Spleen (tissue), 11 donors: ENCODE results near the gene THSD4. TPM values are rescaled to one million over a fixed set of nuclear protein-coding genes. Genes with fewer than 3 reads are reported as not detected.

ENCODE experiments used
- DNase-seq: peaks from one replicate; pipeline ENCODE4 v3.0.0-alpha.2; 2020
- H3K27ac ChIP-seq, 8 donors: fragments of 200-600 bp; sonication (generic) in 7 of 8; 1 replicate in 4 of 8; 2 replicates in 4 of 8; pipeline versions ENCODE4 v1.5.0 to v1.8.0; 2016 to 2021; ENCODE audit warnings: inconsistent platforms in 4 of 8, mild to moderate bottlenecking in 4 of 8, moderate library complexity in 1 of 8
- H3K27me3 ChIP-seq, 7 donors: fragments of 200-600 bp; sonication (generic) in 6 of 7; replicated peaks in 1 of 7; 1 replicate in 4 of 7; 2 replicates in 3 of 7; pipeline versions ENCODE4 v1.5.0 to v1.8.0; 2016 to 2021; ENCODE audit warnings: inconsistent platforms in 3 of 7, mild to moderate bottlenecking in 1 of 7
- H3K36me3 ChIP-seq, 6 donors: fragments of 200-600 bp; sonication (generic) in 5 of 6; 1 replicate in 4 of 6; 2 replicates in 2 of 6; pipeline versions ENCODE4 v1.5.0 to v1.8.0; 2016 to 2021; ENCODE audit warnings: inconsistent platforms in 2 of 6
- H3K4me1 ChIP-seq, 6 donors: fragments of 200-600 bp; sonication (generic) in 5 of 6; 1 replicate in 3 of 6; 2 replicates in 3 of 6; pipeline versions ENCODE4 v1.5.0 to v1.8.0; 2016 to 2021; ENCODE audit warnings: inconsistent platforms in 3 of 6
- H3K4me3 ChIP-seq, 8 donors: fragments of 200-600 bp; sonication (generic) in 7 of 8; 1 replicate in 4 of 8; 2 replicates in 4 of 8; pipeline versions ENCODE4 v1.5.0 to v1.8.0; 2016 to 2021; ENCODE audit warnings: inconsistent platforms in 4 of 8, mild to moderate bottlenecking in 4 of 8, moderate library complexity in 2 of 8
- H3K9me3 ChIP-seq, 8 donors: fragments of 200-600 bp; sonication (generic) in 7 of 8; 1 replicate in 4 of 8; 2 replicates in 4 of 8; pipeline versions ENCODE4 v1.5.0 to v1.8.0; 2016 to 2021; ENCODE audit warnings: inconsistent platforms in 4 of 8
- POLR2A ChIP-seq, 3 donors: fragments of 450-650 bp; IDR thresholded peaks; one replicate each; pipeline ENCODE4 v1.5.1; 2017; ENCODE audit warnings: antibody characterized with exemption in 3 of 3, mild to moderate bottlenecking in 1 of 3
- POLR2AphosphoS5 ChIP-seq, 3 donors: sonication (generic); formaldehyde crosslinking; IDR thresholded peaks; one replicate each; pipeline ENCODE4 v1.5.1; 2017; ENCODE audit warnings: antibody characterized with exemption in 3 of 3
- WGBS, 5 donors: extraction: QIAGEN DNeasy Blood & Tissue Kit in 3 of 5; methylation state at CpG; one replicate each; pipeline versions ENCODE4 v1.1.5 to v1.1.7; 2013 to 2018; 5-methylcytosine and 5-hydroxymethylcytosine counted together
- intact Hi-C: fragments of 100-400 bp; cut with DNase I; formaldehyde crosslinking; loops from one replicate; pipeline ENCODE4 v1.15.0; 2023; ENCODE audit warnings: low total_unique reads
- polyA plus RNA-seq, 3 donors: library from polyadenylated mRNA; stranded (reverse); fragments of 200-250 nt; gene quantifications; one replicate each; pipeline ENCODE4 v1.2.1, GENCODE V29; 2013
- total RNA-seq, 7 donors: library from RNA; depleted of rRNA in 3 of 7; stranded (reverse); fragments of >200 nt in 3 of 7; fragmentation: NEBNext Ultra II Directional in 4 of 7; extraction: Animal tissue kit (Norgen Biotek cat#: 25700) in 4 of 7; gene quantifications; one replicate each; pipeline versions ENCODE4 v1.1.0 to v1.2.1, GENCODE V29; 2016 to 2021
- TF ChIP-seq, protein P1 (sequence below), 11 experiments: fragments of 200-600 bp in 7 of 11; fragments of 450-650 bp in 4 of 11; sonication (generic) in 4 of 11; IDR thresholded peaks in 8 of 11; conservative IDR thresholded peaks in 3 of 11; 1 replicate in 7 of 11; 2 replicates in 4 of 11; pipeline versions ENCODE4 v1.4.0 to v1.8.0; 2016 to 2021; ENCODE audit warnings: antibody characterized with exemption in 11 of 11, inconsistent platforms in 4 of 11, mild to moderate bottlenecking in 1 of 11
- donor health status: healthy with polysubstance abuse.
- donor health status: DM: no; HTN: no; CAD: no; lungs with moderate emphysema.
- donor health status: DM: no; HTN: no; CAD: no.
- donor health status: Bipolar disorder and iron deficiency.
- donor health status: healthy.
- donor health status: DM: no; HTN: no; CAD: no.
- donor health status: DM: yes; HTN: yes; CAD: no.

The THSD4 gene
- total and polyA plus RNA-seq, 10 donors, result 0.29 to 11.3 (median 3.4) TPM

DNA sequence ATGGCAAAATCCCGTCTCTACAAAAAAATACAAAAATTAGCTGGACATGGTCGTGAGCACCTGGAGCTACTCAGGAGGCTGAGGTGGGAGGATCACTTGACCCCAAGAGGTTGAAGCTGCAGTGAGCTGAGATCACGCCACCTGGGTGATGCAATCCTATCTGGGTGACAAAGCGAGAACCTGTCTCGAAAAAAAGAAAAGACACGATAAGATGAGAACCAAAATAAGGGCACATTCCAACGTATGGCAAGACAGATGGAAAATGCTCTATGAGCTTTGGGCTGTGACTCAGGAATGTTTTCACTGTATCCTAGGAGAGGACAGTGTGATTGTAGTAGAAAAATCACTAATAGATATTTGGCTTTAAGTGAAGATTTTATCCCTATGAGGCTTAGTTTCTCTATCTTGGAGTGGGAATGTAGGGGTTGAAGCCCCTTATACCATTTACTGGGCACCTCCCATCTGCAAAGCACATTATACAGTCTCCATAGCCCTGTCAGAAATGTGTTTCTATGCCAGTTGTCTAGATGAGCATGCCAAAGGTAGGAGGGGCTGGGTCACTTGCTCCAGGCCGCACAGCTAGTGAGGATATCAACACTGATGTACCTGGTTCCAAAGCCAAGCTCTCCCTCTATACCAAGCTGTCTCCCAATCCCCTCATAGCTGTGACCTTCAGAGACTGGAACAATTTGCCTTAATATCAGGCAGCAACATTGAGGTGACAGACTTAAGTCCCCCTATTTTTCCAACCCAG is 641.5 kb downstream of the THSD4 start:
- intact Hi-C loops, result no loop called here
- no peak overlapping the region for H3K4me3 ChIP-seq
- TF ChIP-seq POLR2AphosphoS5 (IDR thresholded peaks at IDR 0.05) (no peak), POLR2A (IDR thresholded peaks at IDR 0.05) (no peak)
- TF ChIP-seq, protein P1, sequence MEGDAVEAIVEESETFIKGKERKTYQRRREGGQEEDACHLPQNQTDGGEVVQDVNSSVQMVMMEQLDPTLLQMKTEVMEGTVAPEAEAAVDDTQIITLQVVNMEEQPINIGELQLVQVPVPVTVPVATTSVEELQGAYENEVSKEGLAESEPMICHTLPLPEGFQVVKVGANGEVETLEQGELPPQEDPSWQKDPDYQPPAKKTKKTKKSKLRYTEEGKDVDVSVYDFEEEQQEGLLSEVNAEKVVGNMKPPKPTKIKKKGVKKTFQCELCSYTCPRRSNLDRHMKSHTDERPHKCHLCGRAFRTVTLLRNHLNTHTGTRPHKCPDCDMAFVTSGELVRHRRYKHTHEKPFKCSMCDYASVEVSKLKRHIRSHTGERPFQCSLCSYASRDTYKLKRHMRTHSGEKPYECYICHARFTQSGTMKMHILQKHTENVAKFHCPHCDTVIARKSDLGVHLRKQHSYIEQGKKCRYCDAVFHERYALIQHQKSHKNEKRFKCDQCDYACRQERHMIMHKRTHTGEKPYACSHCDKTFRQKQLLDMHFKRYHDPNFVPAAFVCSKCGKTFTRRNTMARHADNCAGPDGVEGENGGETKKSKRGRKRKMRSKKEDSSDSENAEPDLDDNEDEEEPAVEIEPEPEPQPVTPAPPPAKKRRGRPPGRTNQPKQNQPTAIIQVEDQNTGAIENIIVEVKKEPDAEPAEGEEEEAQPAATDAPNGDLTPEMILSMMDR (IDR thresholded peaks at IDR 0.05 in 8 of 11, conservative IDR thresholded peaks at IDR 0.05 in 3 of 11), result no peak
- 91 to 93% (median 92%) methylated on average over 8 of the region's 8 CpGs for WGBS, 5 donors
- no peak overlapping the region for H3K27ac ChIP-seq
- no peak for DNase-seq
- H3K9me3 ChIP-seq, result peaks cover 0 to 33% (median 21%) of the 10 kb centered on the region in 8 donors
- H3K27me3 ChIP-seq, result no peaks in the 10 kb centered on the region
- no peaks in the 10 kb centered on the region for H3K36me3 ChIP-seq
- H3K4me1 ChIP-seq, result no peaks in the 10 kb centered on the region

GRCh38 chr15:71757741-71758530 is 642.7 kb downstream of the THSD4 start:
- intact Hi-C loops, result no loop called here
- TF ChIP-seq, protein P1 (IDR thresholded peaks at IDR 0.05 in 8 of 11, conservative IDR thresholded peaks at IDR 0.05 in 3 of 11), result no peak
- TF ChIP-seq POLR2AphosphoS5 (IDR thresholded peaks at IDR 0.05) (no peak), POLR2A (IDR thresholded peaks at IDR 0.05) (no peak)
- Histone ChIP-seq H3K4me3 (no peak overlapping the region), H3K4me1 (no peaks in the 10 kb centered on the region), H3K9me3 (peaks cover 0 to 36% (median 22%) of the 10 kb centered on the region in 8 donors), H3K27me3 (no peaks in the 10 kb centered on the region), H3K27ac (no peak overlapping the region), H3K36me3 (no peaks in the 10 kb centered on the region)
- 83 to 93% (median 88%) methylated on average over 8 to 13 of the region's 13 CpGs for WGBS, 5 donors
- peak; percentile 56 for DNase-seq

DNA sequence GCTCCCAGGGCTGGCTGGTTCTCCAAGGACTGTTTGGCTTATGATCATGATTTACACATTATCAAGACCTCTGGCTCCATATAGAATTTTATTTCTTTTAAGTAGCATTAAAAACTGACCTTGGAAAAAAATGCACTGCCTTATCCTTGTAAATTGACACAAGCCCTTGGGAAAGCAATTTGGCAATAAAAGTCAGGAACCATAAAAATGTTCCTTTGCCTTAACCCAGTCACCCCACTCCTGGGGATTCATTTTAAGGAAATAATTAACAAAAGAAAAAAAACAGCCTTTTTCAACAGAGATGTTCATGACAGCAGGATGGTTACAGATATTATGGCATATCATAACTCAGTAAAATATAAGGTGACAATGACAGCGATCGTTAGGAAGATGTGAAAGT is 643.4 kb downstream of the THSD4 start:
- WGBS, 5 donors, result 93 to 99% (median 96%) methylated on average over 2 of the region's 2 CpGs
- H3K27me3 ChIP-seq, result no peaks in the 10 kb centered on the region
- no peak overlapping the region for H3K27ac ChIP-seq
- intact Hi-C loops, result no loop called here
- DNase-seq, result no peak
- peaks cover 0 to 36% (median 22%) of the 10 kb centered on the region in 8 donors for H3K9me3 ChIP-seq
- TF ChIP-seq POLR2AphosphoS5 (IDR thresholded peaks at IDR 0.05), result no peak
- TF ChIP-seq, protein P1 (IDR thresholded peaks at IDR 0.05 in 8 of 11, conservative IDR thresholded peaks at IDR 0.05 in 3 of 11), result no peak
- no peak for TF ChIP-seq POLR2A (IDR thresholded peaks at IDR 0.05)
- H3K4me1 ChIP-seq, result no peaks in the 10 kb centered on the region
- no peaks in the 10 kb centered on the region for H3K36me3 ChIP-seq
- no peak overlapping the region for H3K4me3 ChIP-seq

DNA sequence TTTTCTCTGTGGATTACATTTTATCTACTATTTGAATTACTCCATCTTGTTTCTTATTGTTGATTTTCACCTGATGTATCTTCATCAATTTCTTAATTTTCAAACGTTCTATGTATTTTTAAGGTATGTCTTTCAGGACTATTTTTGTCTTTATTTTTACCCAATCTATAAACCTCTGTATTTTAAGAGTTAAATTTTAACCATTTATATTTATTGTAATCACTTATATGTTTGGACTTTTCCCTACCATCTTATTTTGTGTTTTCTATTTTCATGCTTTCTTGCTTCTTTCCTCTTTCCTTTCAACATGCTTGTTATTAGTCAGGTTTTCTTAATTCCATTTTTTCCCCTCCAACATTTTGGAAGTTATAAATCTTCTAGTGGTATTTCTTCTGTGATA is 645.6 kb downstream of the THSD4 start:
- no peak overlapping the region for H3K4me3 ChIP-seq
- H3K9me3 ChIP-seq, result peaks cover 0 to 27% (median 19%) of the 10 kb centered on the region in 8 donors
- no peak overlapping the region for H3K27ac ChIP-seq
- WGBS, 5 donors, result 83 to 91% (median 86%) methylated on average over 1 of the region's 1 CpG
- no peaks in the 10 kb centered on the region for H3K4me1 ChIP-seq
- intact Hi-C loops, result no loop called here
- H3K27me3 ChIP-seq, result peaks cover 0 to 7% (median 0%) of the 10 kb centered on the region in 7 donors
- H3K36me3 ChIP-seq, result no peaks in the 10 kb centered on the region
- TF ChIP-seq POLR2A (IDR thresholded peaks at IDR 0.05) (no peak), POLR2AphosphoS5 (IDR thresholded peaks at IDR 0.05) (no peak)
- TF ChIP-seq, protein P1 (IDR thresholded peaks at IDR 0.05 in 8 of 11, conservative IDR thresholded peaks at IDR 0.05 in 3 of 11), result no peak
- no peak for DNase-seq
